HG03045 (cell line): ENCODE data around the gene FIBCD1.

Experiments
- ATAC-seq: cut with Tn5 transposase; IDR thresholded peaks from one replicate; pipeline ENCODE4 v1.9.1; 2021; ENCODE audit warnings: mild to moderate bottlenecking, moderate library complexity; ENCODE audit not compliant: unreplicated experiment

FIBCD1 gene

DNA sequence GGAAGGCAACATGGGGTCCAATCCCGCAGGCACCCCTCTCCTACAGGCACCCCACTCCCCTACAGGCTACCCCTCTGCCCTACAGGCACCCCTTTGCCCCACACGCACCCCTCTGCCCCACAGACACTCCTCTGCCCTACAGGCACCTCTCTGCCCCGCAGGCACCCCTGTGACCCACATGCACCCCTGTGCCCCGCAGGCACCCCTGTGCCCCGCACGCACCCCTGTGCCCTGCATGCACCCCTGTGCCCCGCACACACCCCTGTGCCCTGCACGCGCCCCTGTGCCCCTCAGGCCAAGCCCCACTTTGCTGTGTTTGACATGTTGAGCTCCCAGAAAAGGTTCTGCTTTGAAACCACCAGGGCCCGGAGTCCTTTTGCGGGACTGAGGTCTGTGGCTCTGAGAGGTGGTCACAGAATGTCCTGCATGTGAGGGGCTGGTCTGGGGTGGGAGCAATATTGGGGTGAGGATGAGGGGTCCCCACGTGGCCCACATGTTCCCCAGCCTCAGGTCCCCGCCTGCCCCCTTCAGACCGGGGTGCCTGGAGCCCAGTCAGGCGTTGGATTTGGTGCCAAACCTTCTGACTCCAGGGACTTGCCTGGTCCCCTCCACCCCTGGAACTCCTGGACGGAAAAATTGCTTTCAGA, 41.8 kb downstream of the FIBCD1 start:
- no peak for ATAC-seq

DNA sequence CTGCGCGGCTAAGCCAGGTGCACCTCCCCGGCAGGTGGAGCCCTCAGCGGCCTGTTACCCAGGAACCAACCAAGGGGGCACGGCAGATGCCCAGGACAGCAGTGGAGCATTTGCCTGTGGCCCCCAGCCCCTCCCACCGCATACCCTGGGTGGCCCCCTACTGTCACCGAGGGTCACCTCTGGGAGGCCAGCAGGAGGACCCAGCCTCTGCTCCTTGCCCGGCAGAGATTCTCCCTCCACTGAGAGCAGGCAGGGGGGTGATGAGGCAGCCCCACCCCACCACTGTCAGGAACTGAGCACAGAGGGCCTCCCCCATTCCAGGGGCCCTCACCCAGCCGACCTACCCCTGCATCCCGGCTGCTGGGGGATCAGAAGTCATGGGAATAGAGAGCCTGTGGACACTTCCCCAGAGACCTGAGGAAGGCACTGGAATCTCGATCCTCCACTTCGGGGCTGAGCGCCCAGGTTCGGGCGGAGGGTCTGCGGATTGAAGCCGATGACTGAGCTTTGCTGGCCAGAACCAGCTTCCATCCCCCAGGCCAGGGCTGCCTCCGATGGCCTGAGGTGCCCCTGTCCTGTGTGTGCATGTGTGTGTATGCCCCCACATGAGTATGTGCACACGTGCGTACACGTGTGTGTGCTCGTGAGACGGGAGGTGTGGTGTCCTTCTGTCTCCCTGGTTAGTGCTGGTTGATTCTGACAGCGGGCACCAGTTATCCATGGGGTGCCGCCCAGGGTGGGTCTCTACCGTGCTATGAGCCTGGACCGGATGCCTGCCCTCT, 42.6 kb downstream of the FIBCD1 start, which contains the start of gene QRFP:
QRFP (minus strand) TSS at position 580 of the 782 bp plus-strand sequence. CDS start 2,974 bp downstream, outside the sequence.
- ATAC-seq, result no peak

GRCh38 chr9:130895481-130896232, 43.4 kb downstream of the FIBCD1 start:
- ATAC-seq, result no peak

DNA sequence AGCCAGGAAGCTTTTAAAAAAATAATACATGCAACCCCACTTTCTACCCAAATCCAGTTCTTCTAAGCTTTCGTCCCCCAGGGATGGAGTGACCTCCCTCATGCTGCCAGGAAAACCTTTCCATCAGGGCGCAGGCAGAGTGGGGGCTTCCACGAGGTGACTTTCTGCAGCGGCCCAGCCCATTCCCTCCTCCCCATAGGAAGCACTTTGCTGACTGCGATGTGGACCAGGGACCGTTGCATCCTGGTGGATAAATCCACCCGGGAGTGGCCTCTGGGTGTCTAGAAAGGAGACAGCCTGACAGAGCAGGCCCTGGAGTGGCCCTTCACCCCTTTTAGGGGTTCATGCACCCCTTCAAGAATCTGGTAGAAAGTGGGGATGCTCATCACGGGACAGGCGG, 44.0 kb downstream of the FIBCD1 start:
- ATAC-seq, result no peak

- ATAC-seq, result no peak
These were observed 44.5 kb downstream of the FIBCD1 start for GRCh38 chr9:130894546-130894945.

DNA sequence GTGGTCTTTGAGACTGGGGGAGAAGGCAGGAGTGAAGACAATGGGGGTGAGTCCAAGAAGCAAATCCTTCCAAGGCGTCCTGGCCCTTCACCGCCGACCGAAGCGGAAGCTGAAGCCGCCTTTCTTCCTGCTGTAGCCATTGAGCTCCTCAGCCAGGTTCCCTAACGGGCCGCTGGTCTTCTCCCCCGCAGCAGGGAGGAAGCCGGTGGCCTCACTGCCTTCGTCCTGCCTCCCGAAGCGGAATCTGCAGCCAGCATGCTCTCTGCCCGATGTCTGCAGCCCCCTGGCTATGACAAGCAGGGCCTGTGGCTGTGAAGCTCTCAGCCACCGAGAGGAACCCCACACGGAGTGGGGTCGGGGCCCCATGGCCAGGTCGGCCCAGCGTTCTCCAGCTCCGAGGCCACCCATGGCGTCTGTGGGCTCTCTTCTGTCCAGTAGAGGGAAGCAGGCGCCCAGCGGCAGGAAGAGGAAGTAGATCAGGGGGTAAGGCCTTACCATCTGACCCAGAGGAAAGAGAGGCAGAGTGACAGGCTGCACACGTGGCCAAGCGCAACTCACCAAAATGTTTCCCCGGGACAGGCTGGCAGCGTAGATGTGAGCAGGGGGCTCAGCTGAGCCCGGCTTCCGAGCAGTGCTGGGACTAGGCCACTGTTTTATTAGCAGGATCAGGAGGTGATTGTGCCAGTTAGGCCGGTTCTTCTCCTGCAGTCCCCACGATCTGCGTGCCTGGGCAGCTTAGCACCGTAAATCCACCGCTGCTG, 45.5 kb downstream of the FIBCD1 start:
- ATAC-seq, result no peak

- ATAC-seq, result no peak
These were observed 46.4 kb downstream of the FIBCD1 start for GRCh38 chr9:130892477-130893304.

GRCh38 chr9:130891688-130892476, 47.2 kb downstream of the FIBCD1 start:
- ATAC-seq, result no peak

- no peak for ATAC-seq
These were observed 48.0 kb downstream of the FIBCD1 start for GRCh38 chr9:130890870-130891687.

GRCh38 chr9:130890124-130890523, 48.9 kb downstream of the FIBCD1 start:
- no peak for ATAC-seq

DNA sequence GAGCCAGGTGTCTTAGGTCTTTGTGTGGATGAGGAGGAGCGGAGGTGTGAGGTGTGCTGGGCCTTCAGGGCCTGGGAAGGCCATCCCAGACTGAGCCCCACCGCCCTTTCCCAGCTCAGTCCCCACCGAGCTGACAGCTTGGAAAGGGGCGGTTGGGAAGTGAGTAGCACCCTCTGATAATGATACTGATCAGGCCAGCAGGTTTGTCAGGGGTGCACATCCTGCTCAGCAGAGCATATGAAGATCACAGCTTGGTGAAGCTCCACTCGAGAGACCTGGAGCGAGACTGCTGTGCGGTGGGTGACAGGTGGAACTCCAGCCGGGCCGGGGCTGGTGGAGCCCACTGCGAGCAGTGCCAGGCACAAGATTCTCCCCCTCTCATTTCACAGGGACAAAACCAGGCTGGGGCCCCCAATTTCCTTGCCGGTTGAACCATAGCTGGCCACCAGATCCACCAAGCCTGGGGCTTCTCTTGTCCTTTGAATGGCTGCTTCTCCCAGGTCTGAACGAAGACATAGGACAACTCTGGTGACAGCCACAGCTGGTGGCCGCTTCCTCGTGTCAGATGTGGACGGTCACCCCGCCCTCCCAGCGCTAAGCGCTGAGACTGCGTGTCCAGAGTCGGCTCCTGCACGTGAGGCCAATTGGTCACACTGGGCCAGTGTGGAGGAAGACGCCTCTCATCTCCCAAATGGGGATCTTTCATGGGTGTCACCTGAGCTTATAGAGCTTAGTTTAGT, 50.7 kb downstream of the FIBCD1 start:
- ATAC-seq, result no peak

GRCh38 chr9:130887494-130888144, 51.4 kb downstream of the FIBCD1 start:
- no peak for ATAC-seq

DNA sequence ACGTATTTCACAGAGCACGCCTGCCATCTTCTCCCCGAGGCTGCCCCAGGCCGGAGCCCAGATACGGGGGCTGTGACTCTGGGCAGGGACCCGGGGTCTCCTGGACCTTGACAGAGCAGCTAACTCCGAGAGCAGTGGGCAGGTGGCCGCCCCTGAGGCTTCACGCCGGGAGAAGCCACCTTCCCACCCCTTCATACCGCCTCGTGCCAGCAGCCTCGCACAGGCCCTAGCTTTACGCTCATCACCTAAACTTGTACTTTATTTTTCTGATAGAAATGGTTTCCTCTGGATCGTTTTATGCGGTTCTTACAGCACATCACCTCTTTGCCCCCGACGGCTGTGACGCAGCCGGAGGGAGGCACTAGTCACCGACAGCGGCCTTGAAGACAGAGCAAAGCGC, 52.1 kb downstream of the FIBCD1 start:
- ATAC-seq, result no peak

- no peak for ATAC-seq
These were observed 53.3 kb downstream of the FIBCD1 start for GRCh38 chr9:130885484-130886375.

- ATAC-seq, result no peak
These were observed 54.2 kb downstream of the FIBCD1 start for GRCh38 chr9:130884542-130885483.
